Neural cell (in vitro differentiated cells): ENCODE results near the gene ZNF22. TPM values are rescaled to one million over a fixed set of nuclear protein-coding genes. Genes with fewer than 3 reads are reported as not detected.

Experiments
- H2AFZ ChIP-seq: fragments of 200-600, 300-800 bp; sonication (generic), shearing (Covaris generic); 2 replicates; pipeline ENCODE4 v1.6.0; 2014; ENCODE audit warnings: low read depth, mild to moderate bottlenecking, antibody characterized with exemption, low read length, moderate library complexity
- H3F3A ChIP-seq: fragments of 200-600 bp; shearing (Covaris generic); 2 replicates; pipeline ENCODE4 v1.6.1; 2016; ENCODE audit warnings: mild to moderate bottlenecking, moderate library complexity, mixed read lengths, antibody characterized with exemption, low read length; ENCODE audit not compliant: insufficient read depth, poor library complexity, severe bottlenecking
- H3K27ac ChIP-seq: fragments of 200-600, 300-800 bp; sonication (generic), shearing (Covaris generic); 2 replicates; pipeline ENCODE4 v1.5.1; 2014; ENCODE audit warnings: mild to moderate bottlenecking, low read length, moderate library complexity
- H3K27me3 ChIP-seq: fragments of 300-800, 200-600 bp; sonication (generic), shearing (Covaris generic); 2 replicates; pipeline ENCODE4 v1.6.0; 2014; ENCODE audit warnings: mild to moderate bottlenecking, low read depth, low read length, moderate library complexity; ENCODE audit not compliant: insufficient read depth
- H3K36me3 ChIP-seq: fragments of 300-800, 200-600 bp; sonication (generic), shearing (Covaris generic); 2 replicates; pipeline ENCODE4 v1.5.1; 2014; ENCODE audit warnings: mild to moderate bottlenecking, antibody characterized with exemption, low read length, moderate library complexity; ENCODE audit not compliant: insufficient read depth
- H3K4me2 ChIP-seq: fragments of 300-800, 200-600 bp; sonication (generic), shearing (Covaris generic); 2 replicates; pipeline ENCODE4 v1.6.0; 2014; ENCODE audit warnings: mild to moderate bottlenecking, low read length
- H3K4me3 ChIP-seq: fragments of 300-800, 200-600 bp; sonication (generic), shearing (Covaris generic); 2 replicates; pipeline ENCODE4 v1.5.1; 2014; ENCODE audit warnings: mild to moderate bottlenecking, low read length, moderate library complexity
- H3K79me2 ChIP-seq: fragments of 200-600 bp; shearing (Covaris generic); replicated peaks from 2 replicates; pipeline ENCODE4 v1.6.0; 2014; ENCODE audit warnings: mild to moderate bottlenecking, low read length, moderate library complexity; ENCODE audit not compliant: insufficient read depth
- H3K9ac ChIP-seq: fragments of 300-800, 200-600 bp; sonication (generic), shearing (Covaris generic); 2 replicates; pipeline ENCODE4 v1.6.1; 2016; ENCODE audit warnings: mild to moderate bottlenecking, low read length, mixed read lengths
- H3K9me2 ChIP-seq: fragments of 200-600 bp; shearing (Covaris generic); 2 replicates; pipeline ENCODE4 v1.6.1; 2016; ENCODE audit warnings: mild to moderate bottlenecking, low read length, mixed read lengths; ENCODE audit not compliant: insufficient read depth
- H3K9me3 ChIP-seq: fragments of 200-600, 300-800 bp; sonication (generic), shearing (Covaris generic); 2 replicates; pipeline ENCODE4 v1.6.1; 2016; ENCODE audit warnings: mild to moderate bottlenecking, mixed run types, low read length, moderate library complexity, mixed read lengths
- H4K20me1 ChIP-seq: fragments of 200-600 bp; shearing (Covaris generic); 2 replicates; pipeline ENCODE4 v1.6.1; 2016; ENCODE audit warnings: mild to moderate bottlenecking, mixed run types; ENCODE audit not compliant: insufficient read depth
- EP300 ChIP-seq: fragments of 450-650 bp; conservative IDR thresholded peaks from 2 replicates; pipeline ENCODE4 v1.6.1; 2014; ENCODE audit warnings: antibody characterized with exemption, mild to moderate bottlenecking, moderate library complexity; ENCODE audit not compliant: poor library complexity, severe bottlenecking
- EZH2 ChIP-seq: fragments of 200-600, 300-800 bp; shearing (Covaris generic), sonication (generic); IDR thresholded peaks from 2 replicates; pipeline ENCODE4 v1.6.1; 2014; ENCODE audit warnings: antibody characterized with exemption, low read length, borderline replicate concordance, mild to moderate bottlenecking; ENCODE audit not compliant: insufficient read depth, poor library complexity, severe bottlenecking
- MXI1 ChIP-seq: fragments of 450-650 bp; conservative IDR thresholded peaks from 2 replicates; pipeline ENCODE4 v1.6.1; 2014; ENCODE audit warnings: antibody characterized with exemption, mild to moderate bottlenecking; ENCODE audit not compliant: poor library complexity, severe bottlenecking
- POLR2AphosphoS5 ChIP-seq: IDR thresholded peaks from 2 replicates; pipeline ENCODE4 v1.6.1; 2012
- RAD21 ChIP-seq: fragments of 450-650 bp; conservative IDR thresholded peaks from 2 replicates; pipeline ENCODE4 v1.6.1; 2014; ENCODE audit warnings: antibody characterized with exemption, mild to moderate bottlenecking, moderate library complexity
- SMC3 ChIP-seq: fragments of 450-650 bp; conservative IDR thresholded peaks from 2 replicates; pipeline ENCODE4 v1.6.1; 2014; ENCODE audit warnings: antibody characterized with exemption, mild to moderate bottlenecking, moderate library complexity; ENCODE audit not compliant: poor library complexity
- TAF1 ChIP-seq: IDR thresholded peaks from 2 replicates; pipeline ENCODE4 v1.6.1; 2012; ENCODE audit warnings: low read depth
- polyA plus RNA-seq: library from polyadenylated mRNA; depleted of rRNA; stranded (reverse); fragments of >200 nt; gene quantifications from 2 replicates; pipeline ENCODE4 v1.2.3, GENCODE V29; 2014
- TF ChIP-seq, protein P1 (sequence below): IDR thresholded peaks from 2 replicates; pipeline ENCODE4 v1.6.1; 2012; ENCODE audit warnings: borderline replicate concordance
- TF ChIP-seq, protein P2 (sequence below): fragments of 450-650 bp; IDR thresholded peaks from 2 replicates; pipeline ENCODE4 v1.5.1; 2014; ENCODE audit warnings: antibody characterized with exemption, mild to moderate bottlenecking, moderate library complexity; ENCODE audit not compliant: poor library complexity, severe bottlenecking

ZNF22 gene
- polyA plus RNA-seq, 1 donor from 2014 or later, result 32.9 TPM

DNA sequence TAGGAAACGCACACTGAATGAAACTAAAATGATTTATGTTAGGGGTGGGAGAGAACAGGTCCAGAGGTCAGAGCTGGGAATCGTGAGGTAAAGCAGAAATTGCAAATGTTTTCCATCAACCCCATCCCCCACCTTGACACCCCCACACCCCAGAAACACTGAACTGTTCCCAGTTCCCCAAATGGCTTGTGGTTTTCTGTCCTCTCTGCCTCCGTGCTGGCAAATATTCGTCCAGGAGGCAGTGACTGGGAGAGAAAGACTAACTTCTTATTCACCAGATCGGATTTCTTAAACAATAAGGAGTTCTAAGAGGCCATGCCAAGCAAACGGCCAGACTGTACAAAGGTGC is 41.9 kb upstream of the ZNF22 start:
- Histone ChIP-seq H3K27ac (peak overlapping the region; percentile 42), H3K4me3 (peak overlapping the region; percentile 94), H3K9me3 (no peaks in the 10 kb centered on the region), H3K79me2 (no peaks in the 10 kb centered on the region), H3K9me2 (no peaks in the 10 kb centered on the region), H3K4me2 (peak overlapping the region; percentile 72), H2AFZ (peak overlapping the region; percentile 41), H3K9ac (peak overlapping the region; percentile 82), H4K20me1 (no peaks in the 10 kb centered on the region), H3K36me3 (no peaks in the 10 kb centered on the region), H3K27me3 (no peaks in the 10 kb centered on the region), H3F3A (no peaks in the 10 kb centered on the region)
- TF ChIP-seq RAD21 (no peak), EZH2 (no peak), MXI1 (no peak), POLR2AphosphoS5 (no peak), SMC3 (no peak), EP300 (no peak)
- TF ChIP-seq, protein P1, sequence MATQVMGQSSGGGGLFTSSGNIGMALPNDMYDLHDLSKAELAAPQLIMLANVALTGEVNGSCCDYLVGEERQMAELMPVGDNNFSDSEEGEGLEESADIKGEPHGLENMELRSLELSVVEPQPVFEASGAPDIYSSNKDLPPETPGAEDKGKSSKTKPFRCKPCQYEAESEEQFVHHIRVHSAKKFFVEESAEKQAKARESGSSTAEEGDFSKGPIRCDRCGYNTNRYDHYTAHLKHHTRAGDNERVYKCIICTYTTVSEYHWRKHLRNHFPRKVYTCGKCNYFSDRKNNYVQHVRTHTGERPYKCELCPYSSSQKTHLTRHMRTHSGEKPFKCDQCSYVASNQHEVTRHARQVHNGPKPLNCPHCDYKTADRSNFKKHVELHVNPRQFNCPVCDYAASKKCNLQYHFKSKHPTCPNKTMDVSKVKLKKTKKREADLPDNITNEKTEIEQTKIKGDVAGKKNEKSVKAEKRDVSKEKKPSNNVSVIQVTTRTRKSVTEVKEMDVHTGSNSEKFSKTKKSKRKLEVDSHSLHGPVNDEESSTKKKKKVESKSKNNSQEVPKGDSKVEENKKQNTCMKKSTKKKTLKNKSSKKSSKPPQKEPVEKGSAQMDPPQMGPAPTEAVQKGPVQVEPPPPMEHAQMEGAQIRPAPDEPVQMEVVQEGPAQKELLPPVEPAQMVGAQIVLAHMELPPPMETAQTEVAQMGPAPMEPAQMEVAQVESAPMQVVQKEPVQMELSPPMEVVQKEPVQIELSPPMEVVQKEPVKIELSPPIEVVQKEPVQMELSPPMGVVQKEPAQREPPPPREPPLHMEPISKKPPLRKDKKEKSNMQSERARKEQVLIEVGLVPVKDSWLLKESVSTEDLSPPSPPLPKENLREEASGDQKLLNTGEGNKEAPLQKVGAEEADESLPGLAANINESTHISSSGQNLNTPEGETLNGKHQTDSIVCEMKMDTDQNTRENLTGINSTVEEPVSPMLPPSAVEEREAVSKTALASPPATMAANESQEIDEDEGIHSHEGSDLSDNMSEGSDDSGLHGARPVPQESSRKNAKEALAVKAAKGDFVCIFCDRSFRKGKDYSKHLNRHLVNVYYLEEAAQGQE, result no peak
- TF ChIP-seq, protein P2, sequence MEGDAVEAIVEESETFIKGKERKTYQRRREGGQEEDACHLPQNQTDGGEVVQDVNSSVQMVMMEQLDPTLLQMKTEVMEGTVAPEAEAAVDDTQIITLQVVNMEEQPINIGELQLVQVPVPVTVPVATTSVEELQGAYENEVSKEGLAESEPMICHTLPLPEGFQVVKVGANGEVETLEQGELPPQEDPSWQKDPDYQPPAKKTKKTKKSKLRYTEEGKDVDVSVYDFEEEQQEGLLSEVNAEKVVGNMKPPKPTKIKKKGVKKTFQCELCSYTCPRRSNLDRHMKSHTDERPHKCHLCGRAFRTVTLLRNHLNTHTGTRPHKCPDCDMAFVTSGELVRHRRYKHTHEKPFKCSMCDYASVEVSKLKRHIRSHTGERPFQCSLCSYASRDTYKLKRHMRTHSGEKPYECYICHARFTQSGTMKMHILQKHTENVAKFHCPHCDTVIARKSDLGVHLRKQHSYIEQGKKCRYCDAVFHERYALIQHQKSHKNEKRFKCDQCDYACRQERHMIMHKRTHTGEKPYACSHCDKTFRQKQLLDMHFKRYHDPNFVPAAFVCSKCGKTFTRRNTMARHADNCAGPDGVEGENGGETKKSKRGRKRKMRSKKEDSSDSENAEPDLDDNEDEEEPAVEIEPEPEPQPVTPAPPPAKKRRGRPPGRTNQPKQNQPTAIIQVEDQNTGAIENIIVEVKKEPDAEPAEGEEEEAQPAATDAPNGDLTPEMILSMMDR, result no peak

DNA sequence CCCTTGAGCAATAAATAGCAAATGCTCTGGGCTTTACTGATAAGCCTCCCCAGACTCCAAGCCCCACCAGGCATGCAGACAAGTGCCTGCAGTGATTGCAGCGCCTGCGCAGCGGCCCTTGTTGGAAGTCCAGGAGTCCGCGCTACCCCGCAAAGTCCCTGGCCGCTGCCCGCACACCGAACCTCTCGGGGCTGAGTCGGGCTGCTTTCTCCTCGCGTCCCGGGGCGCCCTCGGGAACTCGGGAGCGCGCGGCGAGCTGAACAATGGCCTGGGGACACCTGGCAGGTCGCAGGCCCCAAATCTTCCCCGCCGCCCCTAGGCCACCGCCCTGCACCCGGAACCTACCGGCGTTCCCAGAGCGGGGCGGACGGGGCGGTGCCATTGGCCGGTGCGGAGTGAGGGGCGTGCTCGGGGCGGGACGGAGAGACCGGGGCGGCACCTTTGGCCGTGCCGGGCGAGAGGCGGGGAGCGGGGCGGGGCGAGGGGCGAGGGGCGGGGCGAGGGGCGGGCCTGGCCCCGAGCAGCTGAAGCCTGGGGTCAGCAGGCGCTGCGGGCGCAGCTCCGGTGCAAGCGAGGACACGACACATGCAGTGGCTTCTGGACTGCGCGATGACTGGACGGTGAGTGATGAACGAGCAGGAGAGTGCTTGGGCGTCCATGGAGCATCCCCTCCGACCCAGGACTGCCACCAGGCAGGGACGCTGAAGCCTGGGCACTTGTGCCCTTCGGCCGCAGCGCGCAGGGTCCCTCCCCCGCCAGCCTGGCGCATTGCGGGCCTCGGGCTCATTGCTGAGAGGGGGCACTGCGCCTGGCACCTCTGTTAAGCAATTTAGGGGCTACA is 41.3 kb upstream of the ZNF22 start, which contains the start of gene RASSF4:
Gene RASSF4 (plus strand): TSS at position 556 of the 841 bp plus-strand sequence. CDS start 10,401 bp downstream, outside the sequence.
- Histone ChIP-seq H3K27ac (peak within 1 kb of the TSS; percentile 42), H3K4me2 (peak within 1 kb of the TSS; percentile 72), H3K27me3 (no peaks in the 10 kb centered on the region), H3K9ac (peak within 1 kb of the TSS; percentile 82), H4K20me1 (no peaks in the 10 kb centered on the region), H2AFZ (peak within 1 kb of the TSS; percentile 41), H3K9me2 (no peaks in the 10 kb centered on the region), H3K9me3 (no peaks in the 10 kb centered on the region), H3K36me3 (no peaks in the 10 kb centered on the region), H3K4me3 (peak within 1 kb of the TSS; percentile 94), H3F3A (no peaks in the 10 kb centered on the region), H3K79me2 (no peaks in the 10 kb centered on the region)
- TF ChIP-seq, protein P1, result no peak
- TF ChIP-seq RAD21 (peak; percentile 27), EP300 (no peak), MXI1 (peak; percentile 55), SMC3 (peak; percentile 36), POLR2AphosphoS5 (peak; percentile 37), TAF1 (peak; percentile 52), EZH2 (no peak)
- TF ChIP-seq, protein P2, result no peak
